Psoas muscle (tissue), 8 donors: ENCODE results near the gene KCNK1. TPM values are rescaled to one million over a fixed set of nuclear protein-coding genes. Genes with fewer than 3 reads are reported as not detected.

Experiments used
- ATAC-seq, 4 donors: fragments of 200-7000 bp; cut with Tn5 transposase; one replicate each; pipeline ENCODE4 v1.9.1; 2020; ENCODE audit warnings: moderate library complexity in 3 of 4, mild to moderate bottlenecking in 2 of 4
- DNase-seq, 2 donors: peaks; one replicate each; pipeline ENCODE4 v3.0.0-alpha.2; 2020
- H3K27ac ChIP-seq: fragments of 200-600 bp; one replicate; pipeline ENCODE4 v1.8.0; 2022
- H3K27me3 ChIP-seq, 3 donors: fragments of 200-600 bp in 1 of 3; one replicate each; pipeline versions ENCODE4 v1.6.1 to v1.8.0; 2013 to 2022; ENCODE audit warnings: low read length in 2 of 3, mild to moderate bottlenecking in 2 of 3, moderate library complexity in 1 of 3; ENCODE audit not compliant: insufficient read depth in 3 of 3
- H3K36me3 ChIP-seq, 2 donors: fragments of 200-600 bp in 1 of 2; one replicate each; pipeline versions ENCODE4 v1.6.1 to v1.8.0; 2013 to 2022; ENCODE audit warnings: low read depth in 1 of 2, mild to moderate bottlenecking in 1 of 2, moderate library complexity in 1 of 2; ENCODE audit not compliant: insufficient read depth in 1 of 2
- H3K4me1 ChIP-seq: fragments of 200-600 bp; one replicate; pipeline ENCODE4 v1.8.0; 2022
- H3K4me3 ChIP-seq: fragments of 200-600 bp; one replicate; pipeline ENCODE4 v1.8.0; 2022; ENCODE audit warnings: mild to moderate bottlenecking
- H3K9me3 ChIP-seq: fragments of 200-600 bp; one replicate; pipeline ENCODE4 v1.8.0; 2022
- CTCF ChIP-seq: fragments of 200-600 bp; IDR thresholded peaks from one replicate; pipeline ENCODE4 v1.8.0; 2022; ENCODE audit warnings: antibody characterized with exemption
- WGBS, 3 donors: extraction: QIAGEN DNeasy Blood & Tissue Kit; methylation state at CpG; one replicate each; pipeline versions ENCODE4 v1.1.6 to v1.1.7; 2013; 5-methylcytosine and 5-hydroxymethylcytosine counted together
- intact Hi-C, 2 donors: fragments of 100-400 bp; cut with DNase I; formaldehyde crosslinking; loops; one replicate each; pipeline versions ENCODE4 v1.11.0 to v1.14.2; 2022
- polyA plus RNA-seq, 3 donors: library from polyadenylated mRNA; stranded (reverse); fragments of 200-250 nt; gene quantifications; one replicate each; pipeline ENCODE4 v1.2.3, GENCODE V29; 2013
- total RNA-seq, 4 donors: library from RNA; stranded (reverse); fragmentation: NEBNext Ultra II Directional in 2 of 4; extraction: Animal tissue kit (Norgen Biotek cat#: 25700) in 2 of 4; gene quantifications; one replicate each; pipeline versions ENCODE4 v1.2.1 to v1.2.4, GENCODE V29; 2021 to 2023
- donor health status: healthy with polysubstance abuse.
- donor health status: DM: no; HTN: no; CAD: no; lungs with moderate emphysema.
- donor health status: Bipolar disorder and iron deficiency.
- donor health status: healthy.
- donor health status: DM: yes; HTN: yes; CAD: no.
- donor health status: DM: no; HTN: no; CAD: no.
- donor health status: DM: no; HTN: no; CAD: no.
- donor health status: DM: yes; HTN: yes; CAD: no.

The KCNK1 gene
- total and polyA plus RNA-seq, 7 donors = 0.14 to 0.38 (median 0.19) TPM; not detected in 1

- H3K27ac ChIP-seq = no peak overlapping the region
- H3K36me3 ChIP-seq = no peaks in the 10 kb centered on the region
- no peak overlapping the region for H3K4me3 ChIP-seq
- intact Hi-C loops = no loop called here
- no peaks in the 10 kb centered on the region for H3K4me1 ChIP-seq
- peaks cover 1% of the 10 kb centered on the region for H3K9me3 ChIP-seq
- 79 to 86% (median 85%) methylated on average over 4 of the region's 4 CpGs for whole genome bisulfite sequencing, 3 donors
- no peak for TF ChIP-seq CTCF
- ATAC-seq (no peak), DNase-seq (no peak)
- peaks cover 0 to 2% (median 2%) of the 10 kb centered on the region in 3 donors for H3K27me3 ChIP-seq
Measured at GRCh38 chr1:233584376-233584775, 29.5 kb upstream of the KCNK1 start.

- Histone ChIP-seq H3K27ac (no peak overlapping the region), H3K27me3 (peaks cover 0 to 2% (median 2%) of the 10 kb centered on the region in 3 donors), H3K4me3 (no peak overlapping the region), H3K4me1 (no peaks in the 10 kb centered on the region), H3K36me3 (no peaks in the 10 kb centered on the region), H3K9me3 (no peaks in the 10 kb centered on the region)
- TF ChIP-seq CTCF = no peak
- no peak for ATAC-seq
- DNase-seq = no peak
- intact Hi-C loops = no loop called here
Measured at GRCh38 chr1:233584931-233585330, 29.0 kb upstream of the KCNK1 start.

GRCh38 chr1:233586301-233586700 is 27.6 kb upstream of the KCNK1 start:
- no peak overlapping the region for H3K4me3 ChIP-seq
- H3K27ac ChIP-seq = no peak overlapping the region
- no peak for DNase-seq
- WGBS, 3 donors = 74 to 90% (median 79%) methylated on average over 2 of the region's 2 CpGs
- H3K27me3 ChIP-seq = peaks cover 0 to 2% (median 2%) of the 10 kb centered on the region in 3 donors
- no peak for TF ChIP-seq CTCF
- intact Hi-C loops = no loop called here
- ATAC-seq = no peak
- no peaks in the 10 kb centered on the region for H3K36me3 ChIP-seq
- H3K9me3 ChIP-seq = no peaks in the 10 kb centered on the region
- H3K4me1 ChIP-seq = no peaks in the 10 kb centered on the region

- ATAC-seq (no peak), DNase-seq (no peak)
- Histone ChIP-seq H3K4me1 (no peaks in the 10 kb centered on the region), H3K4me3 (no peak overlapping the region), H3K27ac (no peak overlapping the region), H3K27me3 (peaks cover 0 to 2% (median 0%) of the 10 kb centered on the region in 3 donors), H3K9me3 (no peaks in the 10 kb centered on the region), H3K36me3 (no peaks in the 10 kb centered on the region)
- intact Hi-C loops = no loop called here
- no peak for TF ChIP-seq CTCF
- 64 to 73% (median 68%) methylated on average over 4 of the region's 4 CpGs for WGBS, 3 donors
Measured at GRCh38 chr1:233587196-233587595, 26.7 kb upstream of the KCNK1 start.
